Liver (tissue), 3 donors: ENCODE results near the gene PLS1.

Source experiments
- CTCF ChIP-seq: fragments of 150-350 bp; IDR thresholded peaks from 2 replicates; pipeline ENCODE4 v1.5.1; 2017; ENCODE audit warnings: improper control_type of control experiment, low read depth, low read length; ENCODE audit not compliant: missing input control
- RAD21 ChIP-seq, 2 donors: IDR thresholded peaks; 2 replicates each; pipeline ENCODE4 v1.6.1; 2016; ENCODE audit warnings: antibody characterized with exemption in 2 of 2, mild to moderate bottlenecking in 2 of 2
- RXRA ChIP-seq, 2 donors: IDR thresholded peaks; 2 replicates each; pipeline ENCODE4 v1.6.1; 2017 to 2018; ENCODE audit warnings: antibody characterized with exemption in 2 of 2, mild to moderate bottlenecking in 1 of 2
- SP1 ChIP-seq: IDR thresholded peaks from 2 replicates; pipeline ENCODE4 v1.6.1; 2018; ENCODE audit warnings: antibody characterized with exemption, mild to moderate bottlenecking
- TAF1 ChIP-seq: conservative IDR thresholded peaks from 2 replicates; pipeline ENCODE4 v1.6.1; 2016; ENCODE audit warnings: antibody characterized with exemption, mild to moderate bottlenecking
- donor health status: healthy.
- donor health status: healthy.

- TF ChIP-seq RAD21 (IDR thresholded peaks at IDR 0.05) (no peak), CTCF (no peak), SP1 (no peak), TAF1 (no peak), RXRA (IDR thresholded peaks at IDR 0.05) (no peak)
These were observed 22.8 kb downstream of the PLS1 start for GRCh38 chr3:142618917-142619461.
